Peyer's patch (tissue), 4 donors: Measurements from ENCODE around the gene PSMA2.

ENCODE experiments used
- CTCF ChIP-seq, 6 experiments: fragments of 450-650 bp in 4 of 6; fragments of 200-600 bp in 2 of 6; sonication (generic) in 1 of 6; IDR thresholded peaks; one replicate each; pipeline ENCODE4 v1.5.1; 2017 to 2019; ENCODE audit warnings: antibody characterized with exemption in 6 of 6, mild to moderate bottlenecking in 3 of 6, moderate library complexity in 1 of 6
- POLR2A ChIP-seq, 2 donors: fragments of 450-650 bp; IDR thresholded peaks; one replicate each; pipeline ENCODE4 v1.5.1; 2017; ENCODE audit warnings: antibody characterized with exemption in 2 of 2, mild to moderate bottlenecking in 2 of 2, moderate library complexity in 2 of 2

- TF ChIP-seq POLR2A (IDR thresholded peaks at IDR 0.05): no peak
- TF ChIP-seq CTCF (IDR thresholded peaks at IDR 0.05): no peak
Observed at GRCh38 chr7:42964849-42965805, 33.2 kb upstream of the PSMA2 start.
